ENCODE results near the gene CHID1.
A peak's percentile ranks its signal among the peaks of the same experiment; 100 is the strongest.

The CHID1 gene

DNA sequence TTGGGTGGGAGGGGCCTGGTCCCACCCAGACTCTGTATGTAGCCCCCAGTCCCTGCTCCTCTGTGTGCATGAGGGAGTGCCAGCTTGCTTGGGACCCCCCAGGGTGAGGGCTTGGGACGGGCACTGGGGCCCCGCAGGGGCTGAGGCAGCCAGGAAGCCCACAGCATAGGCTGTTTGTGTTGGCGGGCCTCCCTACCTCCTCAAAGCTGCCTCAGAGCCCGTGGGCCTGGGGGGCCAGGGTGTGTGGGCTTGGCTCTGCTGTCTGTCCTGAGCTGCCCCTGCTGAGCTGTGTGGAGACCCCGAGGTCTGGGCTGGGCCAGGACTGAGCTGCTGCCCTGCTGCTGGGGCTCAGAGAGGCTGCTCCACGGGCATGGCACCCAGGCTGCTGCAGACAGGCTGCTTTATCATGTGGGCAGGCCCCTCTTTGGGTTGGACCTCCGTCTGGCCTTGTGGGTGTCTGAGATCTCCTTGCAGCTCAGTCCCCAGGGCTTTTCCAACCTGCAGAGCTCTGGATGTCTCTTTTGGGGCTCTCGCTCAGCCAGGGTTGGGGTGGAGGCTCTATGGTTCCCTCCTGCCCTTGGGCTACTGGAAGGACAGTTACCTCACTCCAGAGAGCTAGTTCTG lies 64.6 kb downstream of the CHID1 start:
- Mint-ChIP-seq H3K36me3 (no peaks in the 10 kb centered on the region), H3K9me3 (no peaks in the 10 kb centered on the region), H3K4me1 (peaks cover 10% of the 10 kb centered on the region), H3K27ac (no peak overlapping the region), H3K27me3 (no peaks in the 10 kb centered on the region), H3K4me3 (no peak overlapping the region)

GRCh38 chr11:844693-845644 lies 65.6 kb downstream of the CHID1 start:
- Mint-ChIP-seq H3K4me3 (no peak overlapping the region), H3K27me3 (no peaks in the 10 kb centered on the region)

GRCh38 chr11:843818-844692 lies 66.6 kb downstream of the CHID1 start:
- H3K4me3 Mint-ChIP-seq: peak overlapping the region; percentile 75
- peaks cover 20% of the 10 kb centered on the region for H3K4me1 Mint-ChIP-seq
- H3K27ac Mint-ChIP-seq: no peak overlapping the region
- H3K27me3 Mint-ChIP-seq: no peaks in the 10 kb centered on the region
- no peaks in the 10 kb centered on the region for H3K36me3 Mint-ChIP-seq
- H3K9me3 Mint-ChIP-seq: no peaks in the 10 kb centered on the region

More at GRCh38 chr11:844693-845644, 65.6 kb downstream of the CHID1 start:
- Mint-ChIP-seq H3K36me3 (no peaks in the 10 kb centered on the region), H3K4me1 (peaks cover 20% of the 10 kb centered on the region), H3K9me3 (no peaks in the 10 kb centered on the region), H3K27ac (no peak overlapping the region)

DNA sequence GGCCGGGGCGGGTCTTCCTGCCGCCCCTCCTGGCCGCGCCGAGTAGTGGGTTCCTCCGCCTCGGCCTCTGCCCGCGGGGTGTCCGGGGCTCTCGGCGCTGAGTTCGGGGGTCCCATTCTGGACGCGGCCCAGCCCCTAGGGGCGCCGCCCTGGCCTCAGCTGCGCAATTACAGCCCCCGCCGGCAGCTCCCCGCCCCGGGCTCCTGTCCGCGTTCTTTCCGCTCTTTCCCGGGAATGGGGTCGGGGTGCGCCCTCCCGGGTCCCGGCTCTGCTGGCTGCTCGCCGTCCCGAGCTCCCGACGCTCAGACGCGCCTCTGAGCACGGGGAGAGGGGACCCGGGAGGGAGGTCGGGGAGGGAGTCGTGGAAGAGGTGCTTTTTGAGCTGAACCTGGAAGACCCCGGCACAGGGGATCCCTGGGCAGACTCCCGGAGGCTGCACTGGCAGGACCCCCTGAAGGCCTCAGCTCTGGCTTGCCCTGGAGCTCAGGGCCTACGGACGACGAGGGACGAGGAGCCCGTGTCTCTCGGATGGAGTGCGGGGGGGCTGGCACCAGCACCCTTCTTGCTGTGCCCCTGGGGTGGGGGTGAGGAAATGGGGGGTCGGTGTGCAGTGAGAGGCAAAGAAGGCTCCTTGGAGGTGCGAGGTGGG lies 67.4 kb downstream of the CHID1 start:
- H3K27ac Mint-ChIP-seq: no peak overlapping the region
- no peaks in the 10 kb centered on the region for H3K9me3 Mint-ChIP-seq
- no peaks in the 10 kb centered on the region for H3K27me3 Mint-ChIP-seq
- peak overlapping the region; percentile 75 for H3K4me3 Mint-ChIP-seq
- no peaks in the 10 kb centered on the region for H3K36me3 Mint-ChIP-seq
- peaks cover 16% of the 10 kb centered on the region for H3K4me1 Mint-ChIP-seq

DNA sequence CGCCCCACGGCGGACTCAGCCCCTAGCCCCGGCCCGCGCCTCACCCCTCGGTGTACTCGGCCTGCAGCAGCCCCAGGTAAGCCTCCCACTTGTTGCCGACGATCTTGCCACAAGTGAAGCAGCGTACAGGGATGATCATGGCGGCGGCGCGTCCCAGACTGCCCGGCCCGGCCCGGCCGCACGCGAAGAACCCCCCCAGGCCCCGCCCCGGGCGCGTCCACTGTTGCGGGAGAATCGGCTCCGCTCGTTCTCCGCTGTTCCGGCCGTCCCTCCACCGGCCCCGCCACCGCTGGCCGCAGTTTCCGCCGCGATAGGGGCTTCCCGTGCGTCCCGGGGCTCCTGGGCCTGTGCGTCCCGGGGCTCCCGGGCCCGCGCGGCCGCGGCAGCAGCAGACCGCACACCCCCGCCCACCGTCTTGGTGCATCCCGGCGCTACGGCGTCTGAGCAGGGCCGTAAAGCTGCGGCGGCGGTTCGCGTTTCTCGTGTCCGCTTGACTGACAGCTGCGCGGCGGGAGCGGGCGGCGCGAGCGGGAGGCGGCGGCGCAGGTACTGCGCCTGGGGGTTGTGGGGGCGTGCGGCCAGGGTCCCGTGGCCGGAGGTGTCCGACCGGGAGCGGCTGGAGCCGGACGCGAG lies 68.1 kb downstream of the CHID1 start, which contains the start of the genes POLR2L and TSPAN4:
Gene POLR2L, minus strand, starts transcription at position 160 of the 633 bp plus-strand sequence. Its CDS starts 21 bp downstream, at position 139.
Gene TSPAN4, plus strand, starts transcription at position 483 of the 633 bp plus-strand sequence. CDS start 7,453 bp downstream, outside the sequence.
- peak within 1 kb of the TSS; percentile 84 for H3K27ac Mint-ChIP-seq
- H3K9me3 Mint-ChIP-seq: no peaks in the 10 kb centered on the region
- H3K36me3 Mint-ChIP-seq: no peaks in the 10 kb centered on the region
- no peaks in the 10 kb centered on the region for H3K27me3 Mint-ChIP-seq
- peaks cover 16% of the 10 kb centered on the region for H3K4me1 Mint-ChIP-seq
- peak within 1 kb of the TSS; percentile 88 for H3K4me3 Mint-ChIP-seq

GRCh38 chr11:841981-842369 lies 68.6 kb downstream of the CHID1 start:
- Mint-ChIP-seq H3K9me3 (no peaks in the 10 kb centered on the region), H3K4me3 (peak overlapping the region; percentile 88), H3K36me3 (no peaks in the 10 kb centered on the region), H3K27ac (peak overlapping the region; percentile 84), H3K4me1 (peaks cover 16% of the 10 kb centered on the region), H3K27me3 (no peaks in the 10 kb centered on the region)

GRCh38 chr11:839875-840617 lies 70.6 kb downstream of the CHID1 start:
- Mint-ChIP-seq H3K27ac (no peak overlapping the region), H3K36me3 (no peaks in the 10 kb centered on the region), H3K9me3 (no peaks in the 10 kb centered on the region), H3K4me3 (peak overlapping the region; percentile 88), H3K27me3 (no peaks in the 10 kb centered on the region), H3K4me1 (peaks cover 16% of the 10 kb centered on the region)

- no peaks in the 10 kb centered on the region for H3K9me3 Mint-ChIP-seq
- peaks cover 18% of the 10 kb centered on the region for H3K4me1 Mint-ChIP-seq
- H3K27me3 Mint-ChIP-seq: no peaks in the 10 kb centered on the region
- no peak overlapping the region for H3K27ac Mint-ChIP-seq
- no peak overlapping the region for H3K4me3 Mint-ChIP-seq
- H3K36me3 Mint-ChIP-seq: no peaks in the 10 kb centered on the region
Observed at GRCh38 chr11:839280-839623, 71.4 kb downstream of the CHID1 start.

- Mint-ChIP-seq H3K36me3 (no peaks in the 10 kb centered on the region), H3K4me3 (no peak overlapping the region), H3K4me1 (peaks cover 21% of the 10 kb centered on the region), H3K27me3 (no peaks in the 10 kb centered on the region), H3K27ac (no peak overlapping the region), H3K9me3 (no peaks in the 10 kb centered on the region)
Observed at GRCh38 chr11:838441-839279, 72.0 kb downstream of the CHID1 start.

DNA sequence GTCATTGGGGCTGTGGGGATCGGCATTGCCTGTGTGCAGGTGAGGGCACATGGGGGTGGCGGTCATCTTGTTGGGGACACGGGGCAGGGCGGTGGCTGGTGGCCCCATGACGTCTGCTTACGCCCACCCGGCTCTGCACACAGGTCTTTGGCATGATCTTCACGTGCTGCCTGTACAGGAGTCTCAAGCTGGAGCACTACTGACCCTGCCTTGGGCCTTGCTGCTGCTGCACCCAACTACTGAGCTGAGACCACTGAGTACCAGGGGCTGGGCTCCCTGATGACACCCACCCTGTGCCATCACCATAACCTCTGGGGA lies 72.7 kb downstream of the CHID1 start:
- Mint-ChIP-seq H3K4me3 (no peak overlapping the region), H3K4me1 (peaks cover 18% of the 10 kb centered on the region), H3K27me3 (no peaks in the 10 kb centered on the region), H3K9me3 (no peaks in the 10 kb centered on the region), H3K27ac (no peak overlapping the region), H3K36me3 (no peaks in the 10 kb centered on the region)

GRCh38 chr11:837189-837989 lies 73.2 kb downstream of the CHID1 start:
- no peak overlapping the region for H3K27ac Mint-ChIP-seq
- H3K9me3 Mint-ChIP-seq: no peaks in the 10 kb centered on the region
- peaks cover 18% of the 10 kb centered on the region for H3K4me1 Mint-ChIP-seq
- H3K4me3 Mint-ChIP-seq: no peak overlapping the region
- no peaks in the 10 kb centered on the region for H3K27me3 Mint-ChIP-seq
- H3K36me3 Mint-ChIP-seq: no peaks in the 10 kb centered on the region

GRCh38 chr11:836700-837099 lies 73.9 kb downstream of the CHID1 start:
- H3K27me3 Mint-ChIP-seq: peaks cover 1% of the 10 kb centered on the region

GRCh38 chr11:836274-836673 lies 74.3 kb downstream of the CHID1 start:
- Mint-ChIP-seq H3K4me1 (peaks cover 24% of the 10 kb centered on the region), H3K27me3 (peaks cover 2% of the 10 kb centered on the region), H3K9me3 (no peaks in the 10 kb centered on the region), H3K36me3 (no peaks in the 10 kb centered on the region), H3K27ac (no peak overlapping the region), H3K4me3 (no peak overlapping the region)

More at GRCh38 chr11:836700-837099, 73.9 kb downstream of the CHID1 start:
- H3K9me3 Mint-ChIP-seq: no peaks in the 10 kb centered on the region
- H3K4me3 Mint-ChIP-seq: no peak overlapping the region
- no peaks in the 10 kb centered on the region for H3K36me3 Mint-ChIP-seq
- H3K4me1 Mint-ChIP-seq: peaks cover 19% of the 10 kb centered on the region
- H3K27ac Mint-ChIP-seq: no peak overlapping the region
